ENCODE measurements around the gene PRADC1. TPM values are rescaled to one million over a fixed set of nuclear protein-coding genes. Genes with fewer than 3 reads are reported as not detected.

The PRADC1 gene
- total and polyA plus RNA-seq, 2 experiments from 2014 or later: 6.5 to 8.3 TPM

DNA sequence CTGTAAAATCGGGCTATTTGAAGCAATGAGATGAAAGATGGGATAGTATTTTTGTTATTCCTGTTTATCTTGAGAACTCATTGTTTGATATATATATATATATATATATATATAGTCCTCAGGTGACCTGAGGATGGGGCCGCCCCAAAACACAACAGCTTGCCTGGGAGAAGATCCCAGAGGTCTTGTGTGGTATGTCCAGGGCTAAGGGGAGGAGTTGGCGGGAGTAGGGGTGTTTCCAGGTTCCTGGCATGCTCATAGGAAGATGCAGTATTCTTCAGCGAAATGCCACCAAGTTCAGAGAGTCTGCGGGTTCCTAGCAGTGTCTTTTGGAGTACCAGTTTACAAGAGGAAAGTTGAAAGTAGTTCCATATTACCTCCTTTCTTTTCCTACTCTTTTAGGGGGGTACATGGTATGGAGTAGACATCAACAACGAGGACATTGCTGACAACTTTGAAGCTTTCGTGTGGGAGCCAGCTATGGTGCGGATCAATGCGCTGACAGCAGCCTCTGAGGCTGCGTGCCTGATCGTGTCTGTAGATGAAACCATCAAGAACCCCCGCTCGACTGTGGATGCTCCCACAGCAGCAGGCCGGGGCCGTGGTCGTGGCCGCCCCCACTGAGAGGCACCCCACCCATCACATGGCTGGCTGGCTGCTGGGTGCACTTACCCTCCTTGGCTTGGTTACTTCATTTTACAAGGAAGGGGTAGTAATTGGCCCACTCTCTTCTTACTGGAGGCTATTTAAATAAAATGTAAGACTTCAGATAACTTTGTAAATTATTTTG is 19.4 kb upstream of the PRADC1 start (continued):
- TF ChIP-seq ZNF462 (CRISPR knock-in tag; IDR thresholded peaks at IDR 0.05) (no peak), ZNF114 (CRISPR knock-in tag; IDR thresholded peaks at IDR 0.05) (no peak), EZH2 (IDR thresholded peaks at IDR 0.05; ENCODE audit: low read depth, unreplicated experiment) (no peak), POLR2AphosphoS5 (IDR thresholded peaks at IDR 0.05; ENCODE audit: low read depth) (no peak), JUNB (IDR thresholded peaks at IDR 0.05; ENCODE audit: unreplicated experiment) (no peak), CTCF (conservative IDR thresholded peaks at IDR 0.05; ENCODE audit: low read depth in 2 of 2) (no peak), NANOG (IDR thresholded peaks at IDR 0.05; ENCODE audit: borderline replicate concordance) (no peak), EZH2phosphoT487 (IDR thresholded peaks at IDR 0.05; ENCODE audit: unreplicated experiment) (no peak), REST (IDR thresholded peaks at IDR 0.05; ENCODE audit: unreplicated experiment) (no peak), ZNF331 (CRISPR knock-in tag; IDR thresholded peaks at IDR 0.05; ENCODE audit: low read depth) (no peak)

Measured in GM23338 (cell line).